ENCODE results near the gene PARD6B.
"Not testable (repeated sequence)": the region's sequence is repeated elsewhere in the genome, so short reads cannot be mapped to it uniquely, and the experiment has no call there.

GRCh38 chr20:50714426-50714825 is 17.0 kb upstream of the PARD6B start:
- not testable (repeated sequence) for TF ChIP-seq CTCF (IDR thresholded peaks at IDR 0.05 in 8 of 11, conservative IDR thresholded peaks at IDR 0.05 in 3 of 11); POLR2A (IDR thresholded peaks at IDR 0.05); POLR2AphosphoS5 (IDR thresholded peaks at IDR 0.05)

Data from spleen (tissue), 7 donors.